GM12892 (cell line): ENCODE results near the gene GAPT.

Source experiments
- POLR2A ChIP-seq: IDR thresholded peaks from 2 replicates; pipeline ENCODE4 v1.6.1; 2011; ENCODE audit warnings: low read depth, low read length, control low read depth
- POLR2AphosphoS5 ChIP-seq: IDR thresholded peaks from 2 replicates; pipeline ENCODE4 v1.6.1; 2011; ENCODE audit warnings: low read depth, low read length, control low read depth

GRCh38 chr5:58501778-58502417 lies 10.7 kb downstream of the GAPT start:
- TF ChIP-seq POLR2A: no peak
- TF ChIP-seq POLR2AphosphoS5: no peak
